Measurements from ENCODE around the gene NAA60. TPM values are rescaled to one million over a fixed set of nuclear protein-coding genes. Genes with fewer than 3 reads are reported as not detected.

NAA60 gene
- total and polyA plus RNA-seq, 2 of the 13 experiments (the other 11 are each of a cell fraction or from before 2014, with no cell fraction given), result 14.7 to 32.0 TPM

DNA sequence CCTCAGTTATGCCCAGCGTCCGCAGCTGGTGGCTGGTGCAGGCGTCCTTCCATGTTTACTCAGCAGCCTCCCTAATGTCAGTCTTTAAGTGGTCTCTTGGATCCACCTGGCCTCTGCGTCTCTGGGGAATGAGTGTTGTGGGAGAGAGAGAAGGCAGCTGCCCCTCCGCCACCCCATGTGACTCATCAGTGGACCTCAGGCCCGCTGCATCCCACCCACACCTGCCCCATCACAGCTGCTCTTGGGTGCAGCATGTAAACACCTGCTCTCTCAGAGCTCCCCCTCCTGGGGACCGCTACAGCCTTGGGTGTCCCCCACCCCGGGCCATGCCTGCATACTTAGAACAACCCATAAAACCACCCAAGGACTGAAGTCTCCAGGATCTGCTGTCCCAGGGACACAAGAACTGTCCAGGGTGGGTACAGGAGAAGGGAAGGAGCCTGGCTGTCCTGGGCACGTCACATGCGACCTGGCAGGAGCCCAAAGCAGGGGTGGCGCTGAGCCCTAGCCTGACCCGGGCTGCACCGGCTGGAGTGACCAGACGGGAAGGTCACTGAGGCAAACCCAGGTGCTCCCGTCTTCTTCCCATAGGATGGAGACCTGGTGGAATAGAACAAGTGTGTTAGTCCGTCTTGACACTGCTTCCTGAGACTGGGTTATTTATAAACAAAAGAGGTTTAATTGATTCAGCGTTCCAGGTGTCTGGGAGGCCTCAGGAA is 47.6 kb downstream of the NAA60 start (continued):
- TF ChIP-seq, protein P1, sequence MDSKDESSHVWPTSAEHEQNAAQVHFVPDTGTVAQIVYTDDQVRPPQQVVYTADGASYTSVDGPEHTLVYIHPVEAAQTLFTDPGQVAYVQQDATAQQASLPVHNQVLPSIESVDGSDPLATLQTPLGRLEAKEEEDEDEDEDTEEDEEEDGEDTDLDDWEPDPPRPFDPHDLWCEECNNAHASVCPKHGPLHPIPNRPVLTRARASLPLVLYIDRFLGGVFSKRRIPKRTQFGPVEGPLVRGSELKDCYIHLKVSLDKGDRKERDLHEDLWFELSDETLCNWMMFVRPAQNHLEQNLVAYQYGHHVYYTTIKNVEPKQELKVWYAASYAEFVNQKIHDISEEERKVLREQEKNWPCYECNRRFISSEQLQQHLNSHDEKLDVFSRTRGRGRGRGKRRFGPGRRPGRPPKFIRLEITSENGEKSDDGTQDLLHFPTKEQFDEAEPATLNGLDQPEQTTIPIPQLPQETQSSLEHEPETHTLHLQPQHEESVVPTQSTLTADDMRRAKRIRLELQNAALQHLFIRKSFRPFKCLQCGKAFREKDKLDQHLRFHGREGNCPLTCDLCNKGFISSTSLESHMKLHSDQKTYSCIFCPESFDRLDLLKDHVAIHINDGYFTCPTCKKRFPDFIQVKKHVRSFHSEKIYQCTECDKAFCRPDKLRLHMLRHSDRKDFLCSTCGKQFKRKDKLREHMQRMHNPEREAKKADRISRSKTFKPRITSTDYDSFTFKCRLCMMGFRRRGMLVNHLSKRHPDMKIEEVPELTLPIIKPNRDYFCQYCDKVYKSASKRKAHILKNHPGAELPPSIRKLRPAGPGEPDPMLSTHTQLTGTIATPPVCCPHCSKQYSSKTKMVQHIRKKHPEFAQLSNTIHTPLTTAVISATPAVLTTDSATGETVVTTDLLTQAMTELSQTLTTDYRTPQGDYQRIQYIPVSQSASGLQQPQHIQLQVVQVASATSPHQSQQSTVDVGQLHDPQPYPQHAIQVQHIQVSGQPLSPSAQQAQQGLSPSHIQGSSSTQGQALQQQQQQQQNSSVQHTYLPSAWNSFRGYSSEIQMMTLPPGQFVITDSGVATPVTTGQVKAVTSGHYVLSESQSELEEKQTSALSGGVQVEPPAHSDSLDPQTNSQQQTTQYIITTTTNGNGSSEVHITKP (CRISPR knock-in tag; IDR thresholded peaks at IDR 0.05; ENCODE audit: low read depth), result no peak
- 0 out of 2 replicates have a peak, but pooled peaks have one; percentile 16 for TF ChIP-seq SALL1 (CRISPR knock-in tag; IDR thresholded peaks at IDR 0.05)
- TF ChIP-seq ZSCAN22 (CRISPR knock-in tag; IDR thresholded peaks at IDR 0.05), result no peak
- peak; percentile 69 for TF ChIP-seq STAG1 (CRISPR knock-in tag; IDR thresholded peaks at IDR 0.05)
- no peak for TF ChIP-seq SIN3B (IDR thresholded peaks at IDR 0.05; ENCODE audit: low read length)
- TF ChIP-seq, protein P2, sequence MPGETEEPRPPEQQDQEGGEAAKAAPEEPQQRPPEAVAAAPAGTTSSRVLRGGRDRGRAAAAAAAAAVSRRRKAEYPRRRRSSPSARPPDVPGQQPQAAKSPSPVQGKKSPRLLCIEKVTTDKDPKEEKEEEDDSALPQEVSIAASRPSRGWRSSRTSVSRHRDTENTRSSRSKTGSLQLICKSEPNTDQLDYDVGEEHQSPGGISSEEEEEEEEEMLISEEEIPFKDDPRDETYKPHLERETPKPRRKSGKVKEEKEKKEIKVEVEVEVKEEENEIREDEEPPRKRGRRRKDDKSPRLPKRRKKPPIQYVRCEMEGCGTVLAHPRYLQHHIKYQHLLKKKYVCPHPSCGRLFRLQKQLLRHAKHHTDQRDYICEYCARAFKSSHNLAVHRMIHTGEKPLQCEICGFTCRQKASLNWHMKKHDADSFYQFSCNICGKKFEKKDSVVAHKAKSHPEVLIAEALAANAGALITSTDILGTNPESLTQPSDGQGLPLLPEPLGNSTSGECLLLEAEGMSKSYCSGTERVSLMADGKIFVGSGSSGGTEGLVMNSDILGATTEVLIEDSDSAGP (CRISPR knock-in tag; IDR thresholded peaks at IDR 0.05; ENCODE audit: borderline replicate concordance), result no peak
- TF ChIP-seq ZNF468 (CRISPR knock-in tag; IDR thresholded peaks at IDR 0.05), result no peak
- TF ChIP-seq HDAC2 (CRISPR knock-in tag; IDR thresholded peaks at IDR 0.05), result no peak
- no peak for TF ChIP-seq FOXA1 (IDR thresholded peaks at IDR 0.05)
- TF ChIP-seq FOXA1 (CRISPR knock-in tag; IDR thresholded peaks at IDR 0.05), result peak; percentile 28; the same call in 1 of the 2 replicates
- no peak for TF ChIP-seq KIAA2018 (CRISPR knock-in tag; IDR thresholded peaks at IDR 0.05; ENCODE audit: borderline replicate concordance)
- TF ChIP-seq GPBP1L1 (CRISPR knock-in tag; IDR thresholded peaks at IDR 0.05), result no peak
- TF ChIP-seq KDM2A (CRISPR knock-in tag; IDR thresholded peaks at IDR 0.05; ENCODE audit: borderline replicate concordance, low read depth), result peak; percentile 67; the same call in 1 of the 2 replicates
- no peak for TF ChIP-seq ZNF460 (CRISPR knock-in tag; IDR thresholded peaks at IDR 0.05; ENCODE audit: borderline replicate concordance)
